Keratinocyte (primary cell): Measurements from ENCODE around the gene DTL. TPM values are rescaled to one million over a fixed set of nuclear protein-coding genes. Genes with fewer than 3 reads are reported as not detected.
A peak's percentile ranks its signal among the peaks of the same experiment; 100 is the strongest.

ENCODE experiments used
- DNase-seq: peaks from one replicate; pipeline ENCODE4 v3.0.0-alpha.2; 2011; ENCODE audit warnings: low read depth, missing footprints, low spot score
- FAIRE-seq: peaks from 2 replicates; lab custom pipeline; 2011; peaks lifted over from hg19 to GRCh38; lab: Jason Lieb, UNC
- H2AFZ ChIP-seq: 2 replicates; pipeline ENCODE4 v1.6.0; 2012; ENCODE audit warnings: low read length, control low read depth, inconsistent platforms; ENCODE audit not compliant: control insufficient read depth
- H3K27ac ChIP-seq: 2 replicates; pipeline ENCODE4 v1.5.1; 2011; ENCODE audit warnings: low read length; ENCODE audit not compliant: control insufficient read depth, insufficient read depth
- H3K27me3 ChIP-seq: 3 replicates; pipeline ENCODE4 v1.6.0; 2011; ENCODE audit warnings: low read length; ENCODE audit not compliant: control insufficient read depth, insufficient read depth; ENCODE audit errors: extremely low read depth
- H3K36me3 ChIP-seq, 2 experiments: 2 replicates in 1 of 2; 3 replicates in 1 of 2; pipeline ENCODE4 v1.5.1; 2011; ENCODE audit warnings: low read length in 2 of 2, mild to moderate bottlenecking in 1 of 2; ENCODE audit not compliant: control insufficient read depth in 2 of 2, insufficient read depth in 2 of 2; ENCODE audit errors: extremely low read depth in 1 of 2
- H3K4me1 ChIP-seq: 3 replicates; pipeline ENCODE4 v1.5.1; 2011; ENCODE audit warnings: low read length; ENCODE audit not compliant: control insufficient read depth, insufficient read depth; ENCODE audit errors: extremely low read depth
- H3K4me2 ChIP-seq: 3 replicates; pipeline ENCODE4 v1.6.0; 2011; ENCODE audit warnings: low read depth, low read length; ENCODE audit not compliant: control insufficient read depth, insufficient read depth; ENCODE audit errors: extremely low read depth
- H3K4me3 ChIP-seq, 3 experiments: fragments of 200-600 bp in 1 of 3; sonication (generic) in 1 of 3; 2 replicates in 2 of 3; 3 replicates in 1 of 3; pipeline ENCODE4 v1.5.1; 2011 to 2016; ENCODE audit warnings: low read length in 3 of 3, mild to moderate bottlenecking in 3 of 3, control low read depth in 2 of 3, inconsistent platforms in 1 of 3, low read depth in 1 of 3, mixed read lengths in 1 of 3, mixed run types in 1 of 3, moderate library complexity in 1 of 3; ENCODE audit not compliant: control insufficient read depth in 2 of 3, insufficient read depth in 2 of 3; ENCODE audit errors: extremely low read depth in 1 of 3
- H3K79me2 ChIP-seq: 2 replicates; pipeline ENCODE4 v1.6.0; 2012; ENCODE audit warnings: low read length; ENCODE audit not compliant: control insufficient read depth, insufficient read depth
- H3K9ac ChIP-seq: 3 replicates; pipeline ENCODE4 v1.6.0; 2011; ENCODE audit warnings: low read length; ENCODE audit not compliant: control insufficient read depth, insufficient read depth; ENCODE audit errors: extremely low read depth
- H3K9me1 ChIP-seq: 3 replicates; pipeline ENCODE4 v1.6.0; 2011; ENCODE audit warnings: low read length; ENCODE audit not compliant: control insufficient read depth, insufficient read depth; ENCODE audit errors: extremely low read depth
- H3K9me3 ChIP-seq: 2 replicates; pipeline ENCODE4 v1.5.1; 2012; ENCODE audit warnings: low read depth, low read length; ENCODE audit not compliant: control insufficient read depth
- H4K20me1 ChIP-seq: 3 replicates; pipeline ENCODE4 v1.6.0; 2011; ENCODE audit warnings: low read length; ENCODE audit not compliant: control insufficient read depth, insufficient read depth; ENCODE audit errors: extremely low read depth
- CTCF ChIP-seq, 3 experiments: IDR thresholded peaks in 1 of 3; conservative IDR thresholded peaks in 1 of 3; optimal IDR thresholded peaks in 1 of 3; 2 replicates in 2 of 3; 3 replicates in 1 of 3; pipeline versions ENCODE3 to v1.5.1; 2011; ENCODE audit warnings: low read length in 3 of 3, mild to moderate bottlenecking in 3 of 3, moderate library complexity in 2 of 3, control low read depth in 1 of 3, inconsistent platforms in 1 of 3; ENCODE audit not compliant: insufficient read depth in 2 of 3; ENCODE audit errors: extremely low read depth in 1 of 3
- EZH2 ChIP-seq: IDR thresholded peaks from one replicate; pipeline ENCODE4 v1.6.1; 2012; ENCODE audit warnings: inconsistent platforms, mild to moderate bottlenecking, low read length, moderate library complexity
- dilution Hi-C: fragments of 300-500 bp; cut with MboI; formaldehyde crosslinking; loops from one replicate; pipeline ENCODE4 v1.7.0; 2020; ENCODE audit warnings: low sequenced_read_pairs; ENCODE audit not compliant: extremely low pct_ligation_motif_present
- polyA plus RNA-seq, 5 experiments: library from polyadenylated mRNA; depleted of rRNA in 3 of 5; stranded (reverse) in 3 of 5; stranded (forward) in 1 of 5; unstranded in 1 of 5; fragments of >200 nt; gene quantifications; 1 replicate in 1 of 5; 2 replicates in 3 of 5; 3 replicates in 1 of 5; pipeline versions ENCODE4 v1.2.1 to v1.2.3, GENCODE V29; 2011 to 2012; ENCODE audit warnings: missing spikeins in 2 of 5, low read depth in 1 of 5, low replicate concordance in 1 of 5

DTL gene
- polyA plus RNA-seq, 1 donor (not counting 4 experiments of a cell fraction or from before 2014, with no cell fraction given), result 9.3 TPM

- TF ChIP-seq EZH2 (no peak), CTCF (optimal IDR thresholded peaks at IDR 0.05 in 1 of 3, IDR thresholded peaks at IDR 0.05 in 1 of 3, conservative IDR thresholded peaks at IDR 0.05 in 1 of 3; ENCODE audit: extremely low read depth in 1 of 3, insufficient read depth in 2 of 3, low read length in 3 of 3) (no peak)
- peaks cover 8% of the 10 kb centered on the region for H3K79me2 ChIP-seq
- no peak overlapping the region for H3K27ac ChIP-seq
- peaks cover 0 to 6% of the 10 kb centered on the region in 2 experiments for H3K36me3 ChIP-seq
- no peak overlapping the region for H3K4me3 ChIP-seq
- DNase-seq (no peak), FAIRE-seq (no peak)
- no peak overlapping the region for H3K9ac ChIP-seq
- no peaks in the 10 kb centered on the region for H3K9me1 ChIP-seq
- H3K27me3 ChIP-seq, result no peaks in the 10 kb centered on the region
- dilution Hi-C loops, result no loop called here
- H3K9me3 ChIP-seq, result no peaks in the 10 kb centered on the region
- H4K20me1 ChIP-seq, result peaks cover 4% of the 10 kb centered on the region
- no peaks in the 10 kb centered on the region for H3K4me1 ChIP-seq
- H2AFZ ChIP-seq, result no peak overlapping the region
- no peak overlapping the region for H3K4me2 ChIP-seq
Observed at GRCh38 chr1:212101735-212102134, 66.2 kb downstream of the DTL start.

DNA sequence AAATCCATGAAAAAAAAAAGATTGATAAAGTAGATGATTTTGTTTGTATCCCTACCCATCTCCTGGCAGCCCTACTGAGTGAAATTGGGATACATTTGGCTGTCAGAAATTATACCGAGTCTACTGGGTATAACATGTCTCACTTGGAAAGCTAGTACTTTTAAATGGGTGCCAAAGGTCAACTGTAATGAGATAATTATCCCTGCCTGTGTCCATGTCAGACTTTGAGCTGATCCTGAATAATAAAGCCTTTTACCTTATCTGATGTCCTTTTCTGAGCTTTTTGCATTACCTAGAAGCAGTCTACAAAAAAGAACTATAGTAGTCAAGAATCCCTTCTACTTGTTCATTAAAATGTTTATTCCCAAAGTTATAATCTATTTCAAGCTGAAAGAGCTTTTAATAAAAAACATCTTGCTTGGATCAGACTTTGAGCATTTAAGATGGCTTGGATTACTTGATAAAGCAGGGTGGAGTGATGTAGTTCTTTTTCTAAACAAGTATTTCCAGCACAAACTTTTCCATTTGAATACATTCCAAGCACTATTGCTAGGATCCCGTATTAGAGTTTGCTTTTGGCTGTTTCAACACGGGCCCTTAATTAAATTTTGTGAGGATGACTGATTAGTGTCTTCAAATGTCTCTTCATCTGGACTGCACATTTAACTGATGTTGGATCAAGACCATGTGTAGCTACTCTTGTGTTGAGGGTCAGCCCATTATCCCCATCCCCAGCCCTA lies 69.2 kb downstream of the DTL start:
- H3K9me3 ChIP-seq, result no peaks in the 10 kb centered on the region
- TF ChIP-seq CTCF (optimal IDR thresholded peaks at IDR 0.05 in 1 of 3, IDR thresholded peaks at IDR 0.05 in 1 of 3, conservative IDR thresholded peaks at IDR 0.05 in 1 of 3; ENCODE audit: extremely low read depth in 1 of 3, insufficient read depth in 2 of 3, low read length in 3 of 3) (no peak), EZH2 (no peak)
- dilution Hi-C loops, result no loop called here
- H3K27ac ChIP-seq, result no peak overlapping the region
- FAIRE-seq (peak; percentile 17), DNase-seq (no peak)
- H2AFZ ChIP-seq, result no peak overlapping the region
- H3K4me2 ChIP-seq, result no peak overlapping the region
- no peaks in the 10 kb centered on the region for H3K79me2 ChIP-seq
- peaks cover 8% of the 10 kb centered on the region for H3K4me1 ChIP-seq
- H3K27me3 ChIP-seq, result no peaks in the 10 kb centered on the region
- H3K9me1 ChIP-seq, result no peaks in the 10 kb centered on the region
- peaks cover 0 to 6% of the 10 kb centered on the region in 2 experiments for H3K36me3 ChIP-seq
- H3K4me3 ChIP-seq, result no peak overlapping the region
- H3K9ac ChIP-seq, result no peak overlapping the region
- H4K20me1 ChIP-seq, result no peaks in the 10 kb centered on the region
